OCI-LY7 (cell line): ENCODE results near the gene SLC17A9. TPM values are rescaled to one million over a fixed set of nuclear protein-coding genes. Genes with fewer than 3 reads are reported as not detected.
A peak's percentile ranks its signal among the peaks of the same experiment; 100 is the strongest.

ENCODE experiments used
- BruUV-seq: library from RNA; stranded (reverse); fragments of 400-500 nt; replicated peaks from 2 replicates; lab custom pipeline; 2021; lab: Mats Ljungman, UMichigan
- CTCF ChIA-PET: fragments of 300-600 bp; sonication (Branson Sonifier 250); formaldehyde crosslinking; loops from one replicate; lab custom pipeline; 2022; ENCODE audit warnings: antibody characterized with exemption; ENCODE audit not compliant: unreplicated experiment; lab: Charles Lee
- POLR2A ChIA-PET: fragments of 300-600 bp; sonication (Branson Sonifier 250); formaldehyde crosslinking; loops from one replicate; lab custom pipeline; 2022; ENCODE audit warnings: antibody characterized with exemption; lab: Charles Lee
- DNase-seq: peaks from one replicate; pipeline ENCODE4 v3.0.0-alpha.2; 2015; ENCODE audit warnings: low spot score
- H2AFZ ChIP-seq: fragments of 200-600 bp; sonication (generic), shearing (Covaris generic); 2 replicates; pipeline ENCODE4 v1.6.1; 2014; ENCODE audit warnings: mild to moderate bottlenecking, antibody characterized with exemption, low read length, moderate library complexity
- H3K27ac ChIP-seq: fragments of 200-600 bp; sonication (generic); 2 replicates; pipeline ENCODE4 v1.5.1; 2014; ENCODE audit warnings: mixed run types, low read depth, mild to moderate bottlenecking, moderate library complexity, low read length, inconsistent platforms; ENCODE audit not compliant: poor library complexity, severe bottlenecking
- H3K36me3 ChIP-seq: fragments of 200-600 bp; sonication (generic); 2 replicates; pipeline ENCODE4 v1.6.1; 2014; ENCODE audit warnings: mild to moderate bottlenecking, antibody characterized with exemption, low read length, moderate library complexity, mixed read lengths; ENCODE audit not compliant: insufficient read depth
- H3K4me1 ChIP-seq: fragments of 200-600 bp; sonication (generic); 2 replicates; pipeline ENCODE4 v1.5.1; 2014; ENCODE audit warnings: mild to moderate bottlenecking, low read length; ENCODE audit not compliant: insufficient read depth, poor library complexity, severe bottlenecking
- H3K4me2 ChIP-seq: fragments of 200-600 bp; sonication (generic); 2 replicates; pipeline ENCODE4 v1.6.1; 2014; ENCODE audit warnings: mild to moderate bottlenecking, low read length
- H3K4me3 ChIP-seq: fragments of 200-600 bp; sonication (generic); 2 replicates; pipeline ENCODE4 v1.5.1; 2014; ENCODE audit warnings: mild to moderate bottlenecking, low read depth, low read length; ENCODE audit not compliant: poor library complexity, severe bottlenecking
- H3K79me2 ChIP-seq: fragments of 200-600 bp; sonication (generic); 2 replicates; pipeline ENCODE4 v1.6.1; 2016; ENCODE audit warnings: low read depth, mild to moderate bottlenecking, low read length, moderate library complexity, mixed read lengths; ENCODE audit not compliant: insufficient read depth
- H3K9me2 ChIP-seq: fragments of 200-600 bp; sonication (generic); 2 replicates; pipeline ENCODE4 v1.6.1; 2016; ENCODE audit warnings: mild to moderate bottlenecking, low read length, mixed read lengths; ENCODE audit not compliant: insufficient read depth
- H3K9me3 ChIP-seq: fragments of 200-600 bp; sonication (generic); 2 replicates; pipeline ENCODE4 v1.6.1; 2014; ENCODE audit warnings: mild to moderate bottlenecking, mixed run types, low read length, mixed read lengths
- H4K20me1 ChIP-seq: fragments of 200-600 bp; sonication (generic); 2 replicates; pipeline ENCODE4 v1.6.1; 2014; ENCODE audit warnings: mild to moderate bottlenecking, antibody characterized with exemption, low read length, moderate library complexity, mixed read lengths; ENCODE audit not compliant: insufficient read depth
- EZH2phosphoT487 ChIP-seq: fragments of 200-600 bp; sonication (generic); IDR thresholded peaks from 2 replicates; pipeline ENCODE4 v1.6.1; 2018; ENCODE audit warnings: low read depth, borderline replicate concordance, mild to moderate bottlenecking, mixed run types, antibody characterized with exemption, low read length, moderate library complexity, mixed read lengths
- intact Hi-C: fragments of 100-400 bp; cut with micrococcal nuclease; formaldehyde crosslinking; loops from one replicate; pipeline ENCODE4 v1.10.0; 2022; ENCODE audit not compliant: unreplicated experiment
- total RNA-seq, 2 experiments: library from RNA; depleted of rRNA in 1 of 2; stranded (reverse); fragments of >200 nt in 1 of 2; shearing (Covaris generic) in 1 of 2; gene quantifications; 2 replicates each; pipeline ENCODE4 v1.2.3, GENCODE V29; 2014 to 2022
- TF ChIP-seq, protein P1 (sequence below): fragments of 200-600 bp; sonication (generic); conservative IDR thresholded peaks from 2 replicates; pipeline ENCODE4 v1.5.1; 2014; ENCODE audit warnings: mild to moderate bottlenecking, antibody characterized with exemption, low read length, moderate library complexity, mixed read lengths

The SLC17A9 gene
- total RNA-seq, 2 experiments from 2014 or later = 2.0 to 8.1 TPM

DNA sequence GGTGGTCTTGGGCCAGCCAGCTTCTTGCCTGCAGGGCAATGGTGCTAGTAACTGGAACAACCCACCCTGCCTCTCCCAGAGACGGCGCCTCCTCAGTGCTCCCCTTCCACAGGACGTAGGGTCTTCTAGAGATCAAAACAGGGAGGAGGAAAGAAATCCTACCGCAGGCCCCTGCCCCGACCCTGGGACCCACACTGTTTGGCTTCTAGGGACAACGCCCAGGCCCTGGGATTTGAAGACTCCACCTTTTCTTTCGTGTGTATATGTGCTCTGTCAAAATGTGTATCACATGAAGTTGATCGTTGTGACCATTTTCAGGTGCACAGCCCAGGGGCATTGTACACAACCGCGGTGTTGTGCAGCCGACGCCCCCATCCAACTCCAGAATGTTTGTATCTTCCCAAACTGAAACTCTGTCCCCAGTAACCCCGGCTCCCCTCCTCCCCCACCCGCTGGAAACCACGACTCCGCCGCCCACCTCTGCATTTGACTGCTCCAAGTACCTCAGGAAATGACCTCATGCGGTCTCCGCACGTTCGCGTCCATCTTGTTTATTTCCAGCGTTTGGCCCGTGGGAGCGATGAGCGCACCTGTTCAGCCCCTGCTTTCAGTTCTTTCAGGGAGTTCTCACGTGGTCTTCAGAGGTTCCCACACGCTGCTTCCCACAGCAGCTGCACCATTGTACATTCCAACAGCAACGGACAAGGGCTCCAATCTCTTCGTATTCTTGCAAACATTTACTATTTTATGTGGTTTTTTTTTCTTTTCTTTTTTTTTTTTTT is 57.7 kb downstream of the SLC17A9 start:
- intact Hi-C loops = loop anchor here (1.0 to 10.0 kb wide), 4 partner anchors 38 to 187 kb away; partner anchors contain the start of gene SLC17A9
- H3K4me3 ChIP-seq = no peak overlapping the region
- no peaks in the 10 kb centered on the region for H3K36me3 ChIP-seq
- no peaks in the 10 kb centered on the region for H3K79me2 ChIP-seq
- BruUV-seq = no TSS peak
- H3K27ac ChIP-seq = no peak overlapping the region
- ChIA-PET CTCF (no interaction called here), POLR2A (no interaction called here)
- no peak overlapping the region for H2AFZ ChIP-seq
- TF ChIP-seq, protein P1, sequence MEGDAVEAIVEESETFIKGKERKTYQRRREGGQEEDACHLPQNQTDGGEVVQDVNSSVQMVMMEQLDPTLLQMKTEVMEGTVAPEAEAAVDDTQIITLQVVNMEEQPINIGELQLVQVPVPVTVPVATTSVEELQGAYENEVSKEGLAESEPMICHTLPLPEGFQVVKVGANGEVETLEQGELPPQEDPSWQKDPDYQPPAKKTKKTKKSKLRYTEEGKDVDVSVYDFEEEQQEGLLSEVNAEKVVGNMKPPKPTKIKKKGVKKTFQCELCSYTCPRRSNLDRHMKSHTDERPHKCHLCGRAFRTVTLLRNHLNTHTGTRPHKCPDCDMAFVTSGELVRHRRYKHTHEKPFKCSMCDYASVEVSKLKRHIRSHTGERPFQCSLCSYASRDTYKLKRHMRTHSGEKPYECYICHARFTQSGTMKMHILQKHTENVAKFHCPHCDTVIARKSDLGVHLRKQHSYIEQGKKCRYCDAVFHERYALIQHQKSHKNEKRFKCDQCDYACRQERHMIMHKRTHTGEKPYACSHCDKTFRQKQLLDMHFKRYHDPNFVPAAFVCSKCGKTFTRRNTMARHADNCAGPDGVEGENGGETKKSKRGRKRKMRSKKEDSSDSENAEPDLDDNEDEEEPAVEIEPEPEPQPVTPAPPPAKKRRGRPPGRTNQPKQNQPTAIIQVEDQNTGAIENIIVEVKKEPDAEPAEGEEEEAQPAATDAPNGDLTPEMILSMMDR = no peak
- no peak for TF ChIP-seq EZH2phosphoT487
- H3K9me2 ChIP-seq = no peaks in the 10 kb centered on the region
- H4K20me1 ChIP-seq = no peaks in the 10 kb centered on the region
- peaks cover 4% of the 10 kb centered on the region for H3K4me1 ChIP-seq
- H3K4me2 ChIP-seq = peak overlapping the region; percentile 24; the same call in 1 of the 2 replicates
- peaks cover 13% of the 10 kb centered on the region; the same call in 1 of the 2 replicates for H3K9me3 ChIP-seq
- DNase-seq = no peak

DNA sequence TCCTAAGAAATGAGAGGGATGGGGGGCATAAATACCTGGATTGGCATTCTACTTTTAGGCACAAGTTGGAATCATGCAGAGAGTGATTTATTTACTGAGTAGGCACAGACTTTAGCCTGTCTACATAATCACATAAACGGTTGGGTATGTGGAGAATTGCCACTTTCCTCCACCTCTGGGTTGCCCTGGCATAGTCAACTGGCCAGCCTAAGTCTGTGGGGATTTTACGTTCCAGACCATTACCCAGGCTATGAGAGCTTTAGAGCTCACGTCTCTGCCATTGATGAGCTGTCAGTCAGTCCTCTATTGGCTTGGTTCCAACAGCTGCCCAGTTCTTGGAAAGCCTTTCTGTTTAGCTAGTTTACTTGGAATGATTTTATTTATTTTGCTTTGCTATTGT is 59.3 kb downstream of the SLC17A9 start:
- Histone ChIP-seq H4K20me1 (no peaks in the 10 kb centered on the region), H3K36me3 (no peaks in the 10 kb centered on the region), H3K79me2 (no peaks in the 10 kb centered on the region), H3K4me2 (no peak overlapping the region), H3K9me2 (no peaks in the 10 kb centered on the region), H3K4me1 (peaks cover 4% of the 10 kb centered on the region), H3K4me3 (no peak overlapping the region), H3K27ac (no peak overlapping the region), H3K9me3 (peaks cover 13% of the 10 kb centered on the region; the same call in 1 of the 2 replicates), H2AFZ (no peak overlapping the region)
- ChIA-PET POLR2A (interaction anchor here (0.7 kb wide), 1 partner anchor 121 kb away, joined by 3 read pairs; no protein-coding TSS in a partner anchor), CTCF (no interaction called here)
- intact Hi-C loops = no loop called here
- DNase-seq = no peak
- no TSS peak for BruUV-seq
- TF ChIP-seq, protein P1 = no peak
- TF ChIP-seq EZH2phosphoT487 = no peak

DNA sequence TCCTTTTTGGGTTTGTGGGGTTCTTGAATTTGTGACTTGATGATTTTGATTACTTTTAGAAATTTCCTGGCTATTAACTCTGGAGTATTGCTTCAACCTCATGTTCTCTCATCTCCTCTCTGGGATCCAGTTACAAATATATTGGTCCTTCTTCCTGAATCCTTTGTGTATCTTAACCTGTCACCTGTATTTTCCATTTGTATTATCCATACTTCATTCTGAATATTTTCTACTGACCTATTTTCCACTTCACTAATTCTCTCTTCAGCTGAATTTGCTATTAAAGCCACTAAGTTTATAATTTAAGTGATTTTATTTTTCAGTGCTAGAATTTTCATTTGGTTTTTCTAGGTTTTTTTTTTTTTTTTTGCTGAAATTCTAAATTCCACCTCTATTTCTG is 60.7 kb downstream of the SLC17A9 start:
- Histone ChIP-seq H2AFZ (no peak overlapping the region), H3K4me3 (no peak overlapping the region), H3K9me3 (peaks cover 13% of the 10 kb centered on the region; the same call in 1 of the 2 replicates), H3K79me2 (no peaks in the 10 kb centered on the region), H3K27ac (no peak overlapping the region), H3K9me2 (no peaks in the 10 kb centered on the region), H3K4me2 (no peak overlapping the region), H3K4me1 (peaks cover 4% of the 10 kb centered on the region), H4K20me1 (no peaks in the 10 kb centered on the region), H3K36me3 (no peaks in the 10 kb centered on the region)
- DNase-seq = no peak
- TF ChIP-seq, protein P1 = no peak
- TF ChIP-seq EZH2phosphoT487 = no peak
- intact Hi-C loops = no loop called here
- CTCF ChIA-PET = no interaction called here
- BruUV-seq = no TSS peak
- POLR2A ChIA-PET = interaction anchor here (0.7 kb wide), 1 partner anchor 1394 kb away, joined by 4 read pairs; no protein-coding TSS in a partner anchor
